HepG2 (cell line): Measurements from ENCODE around the gene VPS13D. TPM values are rescaled to one million over a fixed set of nuclear protein-coding genes. Genes with fewer than 3 reads are reported as not detected.

Source experiments
- ATAC-seq: fragments of 200-7000 bp; cut with Tn5 transposase; 3 replicates; pipeline ENCODE4 v1.9.1; 2020; ENCODE audit warnings: mild to moderate bottlenecking, moderate library complexity
- BruUV-seq: library from RNA; stranded (reverse); fragments of 400-500 nt; replicated peaks from 2 replicates; lab custom pipeline; 2021; lab: Mats Ljungman, UMichigan
- CTCF ChIA-PET: fragments of 300-600 bp; formaldehyde crosslinking; extraction: SDS; loops from one replicate; lab custom pipeline; 2021; ENCODE audit warnings: low total read pairs, inconsistent platforms, low intra/inter-chr PET ratio; lab: Yijun Ruan, JAX
- POLR2A ChIA-PET: fragments of 350-600 bp; sonication (Branson Sonifier 250); formaldehyde crosslinking; loops from one replicate; lab custom pipeline; 2020; ENCODE audit warnings: antibody characterized with exemption, inconsistent platforms; lab: Yijun Ruan, JAX
- DNase-seq: peaks from one replicate; pipeline ENCODE4 v3.0.0-alpha.2; 2015; ENCODE audit warnings: low spot score
- FAIRE-seq: peaks from 3 replicates; lab custom pipeline; 2011; peaks lifted over from hg19 to GRCh38; lab: Jason Lieb, UNC
- H2AFZ ChIP-seq: one replicate; pipeline ENCODE4 v1.6.1; 2011; ENCODE audit warnings: low read length, inconsistent platforms
- H3K27ac ChIP-seq: fragments of 300-600 bp; 3 replicates; pipeline ENCODE4 v1.8.0; 2011; ENCODE audit warnings: mixed run types, mild to moderate bottlenecking, mixed read lengths, low read length, inconsistent platforms; ENCODE audit not compliant: insufficient read depth; ENCODE audit errors: extremely low read length
- H3K27me3 ChIP-seq, 2 experiments: fragments of 200-600 bp in 1 of 2; 2 replicates in 1 of 2; 3 replicates in 1 of 2; pipeline versions ENCODE4 v1.6.0 to v1.8.0; 2011; ENCODE audit warnings: low read length in 2 of 2, mild to moderate bottlenecking in 2 of 2, moderate library complexity in 2 of 2, inconsistent platforms in 1 of 2; ENCODE audit not compliant: insufficient read depth in 2 of 2, control insufficient read depth in 1 of 2
- H3K36me3 ChIP-seq, 2 experiments: fragments of 200-600 bp in 1 of 2; replicated peaks in 1 of 2; 2 replicates in 1 of 2; 3 replicates in 1 of 2; pipeline versions ENCODE4 v1.5.1 to v1.8.0; 2011; ENCODE audit warnings: low read length in 2 of 2, inconsistent platforms in 1 of 2; ENCODE audit not compliant: insufficient read depth in 2 of 2, control insufficient read depth in 1 of 2
- H3K4me1 ChIP-seq: 2 replicates; pipeline ENCODE4 v1.5.1; 2012; ENCODE audit warnings: low read length, inconsistent platforms; ENCODE audit not compliant: insufficient read depth
- H3K4me2 ChIP-seq: 2 replicates; pipeline ENCODE4 v1.6.0; 2011; ENCODE audit warnings: low read depth, low read length, inconsistent platforms
- H3K4me3 ChIP-seq, 3 experiments: fragments of 200-600 bp in 1 of 3; sonication (generic), shearing (Covaris generic) in 1 of 3; replicated peaks in 1 of 3; 2 replicates each; pipeline ENCODE4 v1.5.1; 2011 to 2016; ENCODE audit warnings: low read length in 3 of 3, inconsistent platforms in 2 of 3, low read depth in 2 of 3, mild to moderate bottlenecking in 2 of 3, control low read depth in 1 of 3, mixed read lengths in 1 of 3; ENCODE audit not compliant: insufficient read depth in 1 of 3
- H3K79me2 ChIP-seq: one replicate; pipeline ENCODE4 v1.6.1; 2011; ENCODE audit warnings: low read length, inconsistent platforms; ENCODE audit not compliant: insufficient read depth
- H3K9ac ChIP-seq: 2 replicates; pipeline ENCODE4 v1.6.0; 2011; ENCODE audit warnings: mild to moderate bottlenecking, low read depth, low read length, inconsistent platforms; ENCODE audit not compliant: insufficient read depth
- H3K9me3 ChIP-seq: 2 replicates; pipeline ENCODE4 v1.5.1; 2012; ENCODE audit warnings: mild to moderate bottlenecking, low read length
- H4K20me1 ChIP-seq: 2 replicates; pipeline ENCODE4 v1.6.0; 2011; ENCODE audit warnings: inconsistent platforms, mild to moderate bottlenecking, low read length, moderate library complexity; ENCODE audit not compliant: insufficient read depth
- HBP1 ChIP-seq: IDR thresholded peaks from 2 replicates; pipeline ENCODE4 v1.6.1; 2016; ENCODE audit warnings: low read depth, control low read depth
- HCFC1 ChIP-seq: fragments of 150-350 bp; IDR thresholded peaks from 2 replicates; pipeline ENCODE4 v1.6.1; 2014; ENCODE audit warnings: low read depth, low read length
- NR3C1 ChIP-seq: sonication (generic); formaldehyde crosslinking; IDR thresholded peaks from 2 replicates; pipeline ENCODE4 v1.4.0; 2020; ENCODE audit warnings: missing genetic modification reagents
- PBX2 ChIP-seq: IDR thresholded peaks from 2 replicates; pipeline ENCODE4 v1.6.1; 2016; ENCODE audit warnings: control low read depth
- SMC3 ChIP-seq: IDR thresholded peaks from 2 replicates; pipeline ENCODE4 v1.6.1; 2011; ENCODE audit warnings: low read length, improper control_type of control experiment
- SOX6 ChIP-seq, 2 experiments: fragments of 450-650 bp in 1 of 2; sonication (generic) in 1 of 2; formaldehyde crosslinking in 1 of 2; IDR thresholded peaks; 2 replicates each; pipeline versions ENCODE4 v1.4.0 to v1.6.1; 2017 to 2020; ENCODE audit warnings: antibody characterized with exemption in 1 of 2, mild to moderate bottlenecking in 1 of 2, missing genetic modification reagents in 1 of 2
- ZBTB39 ChIP-seq: sonication (generic); formaldehyde crosslinking; IDR thresholded peaks from 2 replicates; pipeline ENCODE4 v1.5.0; 2020; ENCODE audit warnings: missing genetic modification reagents
- ZNF253 ChIP-seq: sonication (generic); formaldehyde crosslinking; IDR thresholded peaks from 2 replicates; pipeline ENCODE4 v1.8.0; 2022; ENCODE audit warnings: mild to moderate bottlenecking, missing genetic modification reagents, borderline replicate concordance
- ZNF318 ChIP-seq: sonication (generic); formaldehyde crosslinking; IDR thresholded peaks from 2 replicates; pipeline ENCODE4 v1.4.0; 2020; ENCODE audit warnings: mild to moderate bottlenecking, missing genetic modification reagents
- ZNF350 ChIP-seq: sonication (generic); formaldehyde crosslinking; IDR thresholded peaks from 2 replicates; pipeline ENCODE4 v1.4.0; 2020; ENCODE audit warnings: mild to moderate bottlenecking, low read depth, missing genetic modification reagents, borderline replicate concordance
- ZNF589 ChIP-seq: sonication (generic); formaldehyde crosslinking; conservative IDR thresholded peaks from 2 replicates; pipeline ENCODE4 v1.8.0; 2022; ENCODE audit warnings: mild to moderate bottlenecking, moderate library complexity, missing genetic modification reagents
- ZNF614 ChIP-seq: IDR thresholded peaks from 2 replicates; pipeline ENCODE4 v1.6.1; 2018; ENCODE audit warnings: missing biosample characterization, missing genetic modification reagents, inconsistent platforms, borderline replicate concordance
- WGBS: methylation state at CpG from one replicate; pipeline ENCODE4 v1.1.6; 2017; ENCODE audit warnings: low lambda C conversion rate; 5-methylcytosine and 5-hydroxymethylcytosine counted together
- in situ Hi-C: cut with HindIII; loops from 2 replicates; pipeline ENCODE4 v1.10.0; 2017; ENCODE audit warnings: low pct_unique_long_range_greater_than_20kb; ENCODE audit not compliant: extremely low pct_ligation_motif_present
- intact Hi-C: fragments of 100-400 bp; cut with micrococcal nuclease; formaldehyde crosslinking; loops from one replicate; pipeline ENCODE4 v1.10.0; 2022; ENCODE audit not compliant: unreplicated experiment
- polyA plus RNA-seq, 8 experiments: library from polyadenylated mRNA; depleted of rRNA in 3 of 8; stranded (reverse) in 7 of 8; unstranded in 1 of 8; fragments of >200 nt; fragmentation: Illumina TruSeq in 4 of 8; extraction: Trizol in 4 of 8; gene quantifications; 2 replicates each; pipeline versions ENCODE4 v1.2.1 to v1.2.3, GENCODE V29; 2011 to 2016; ENCODE audit warnings: low read depth in 4 of 8, missing spikeins in 1 of 8, mixed read lengths in 1 of 8; ENCODE audit not compliant: insufficient read depth in 1 of 8
- total RNA-seq, 5 experiments: library from RNA; depleted of rRNA; stranded (reverse); fragments of >200 nt; fragmentation: Illumina TruSeq; extraction: Trizol; gene quantifications; 2 replicates each; pipeline ENCODE4 v1.2.3, GENCODE V29; 2016; ENCODE audit warnings: low read depth in 1 of 5

The VPS13D gene
- total and polyA plus RNA-seq, 2 of the 13 experiments (the other 11 are each of a cell fraction or from before 2014, with no cell fraction given): 8.6 to 13.9 TPM

GRCh38 chr1:12515234-12515633 lies 285.4 kb downstream of the VPS13D start:
- intact Hi-C loops: no loop called here
- Histone ChIP-seq H3K4me2 (no peak overlapping the region), H3K27me3 (no peaks in the 10 kb centered on the region; a peak in 1 of 5 replicates), H3K9me3 (no peaks in the 10 kb centered on the region), H3K27ac (no peak overlapping the region), H4K20me1 (no peaks in the 10 kb centered on the region), H2AFZ (no peak overlapping the region), H3K4me1 (peaks cover 12% of the 10 kb centered on the region; the same call in 1 of the 2 replicates), H3K9ac (no peak overlapping the region), H3K4me3 (no peak overlapping the region), H3K79me2 (no peaks in the 10 kb centered on the region), H3K36me3 (no peaks in the 10 kb centered on the region)
- BruUV-seq: no TSS peak
- POLR2A ChIA-PET: no interaction called here
- in situ Hi-C loops: no loop called here
- CTCF ChIA-PET: no interaction called here
- DNase-seq: no peak
- 93% methylated on average over 5 of the region's 5 CpGs for WGBS
- FAIRE-seq: no peak
- no peak for ATAC-seq
- no peak for TF ChIP-seq ZNF614 (CRISPR knock-in tag)
- TF ChIP-seq SOX6 (IDR thresholded peaks at IDR 0.05): no peak
- TF ChIP-seq SOX6 (CRISPR knock-in tag; IDR thresholded peaks at IDR 0.05): no peak
- TF ChIP-seq NR3C1 (CRISPR knock-in tag): no peak
- no peak for TF ChIP-seq PBX2 (CRISPR knock-in tag)
- no peak for TF ChIP-seq HCFC1
- TF ChIP-seq ZNF350 (CRISPR knock-in tag): no peak
- no peak for TF ChIP-seq SMC3
- TF ChIP-seq ZNF253 (CRISPR knock-in tag): no peak
- no peak for TF ChIP-seq HBP1 (CRISPR knock-in tag)
- no peak for TF ChIP-seq ZNF318 (CRISPR knock-in tag)
- no peak for TF ChIP-seq ZNF589
- TF ChIP-seq ZBTB39 (CRISPR knock-in tag): no peak
